OCI-LY3 (cell line): ENCODE results near the gene SNX21.

ENCODE experiments used
- CTCF ChIP-seq: fragments of 200-600, 300-600 bp; sonication (generic); IDR thresholded peaks from 2 replicates; pipeline ENCODE4 v1.5.1; 2014; ENCODE audit warnings: antibody characterized with exemption, low read length, low read depth
- EZH2phosphoT487 ChIP-seq: fragments of 200-600 bp; shearing (Covaris generic); IDR thresholded peaks from 2 replicates; pipeline ENCODE4 v1.6.1; 2018; ENCODE audit warnings: antibody characterized with exemption, mixed run types, low read depth

- TF ChIP-seq CTCF: no peak
- TF ChIP-seq EZH2phosphoT487: no peak
These were observed 23.2 kb upstream of the SNX21 start for GRCh38 chr20:45810191-45810970.
